Esophagus squamous epithelium (tissue), 4 donors: ENCODE measurements around the gene GRID2.

Source experiments
- POLR2A ChIP-seq, 4 donors: fragments of 450-650 bp; IDR thresholded peaks; one replicate each; pipeline ENCODE4 v1.6.1; 2017; ENCODE audit warnings: antibody characterized with exemption in 4 of 4, mild to moderate bottlenecking in 4 of 4, moderate library complexity in 3 of 4
- TF ChIP-seq, protein P1 (sequence below), 6 experiments: fragments of 450-650 bp in 4 of 6; fragments of 200-600 bp in 2 of 6; sonication (generic) in 2 of 6; IDR thresholded peaks; one replicate each; pipeline ENCODE4 v1.5.1; 2016 to 2019; ENCODE audit warnings: antibody characterized with exemption in 6 of 6, mild to moderate bottlenecking in 4 of 6, moderate library complexity in 4 of 6

DNA sequence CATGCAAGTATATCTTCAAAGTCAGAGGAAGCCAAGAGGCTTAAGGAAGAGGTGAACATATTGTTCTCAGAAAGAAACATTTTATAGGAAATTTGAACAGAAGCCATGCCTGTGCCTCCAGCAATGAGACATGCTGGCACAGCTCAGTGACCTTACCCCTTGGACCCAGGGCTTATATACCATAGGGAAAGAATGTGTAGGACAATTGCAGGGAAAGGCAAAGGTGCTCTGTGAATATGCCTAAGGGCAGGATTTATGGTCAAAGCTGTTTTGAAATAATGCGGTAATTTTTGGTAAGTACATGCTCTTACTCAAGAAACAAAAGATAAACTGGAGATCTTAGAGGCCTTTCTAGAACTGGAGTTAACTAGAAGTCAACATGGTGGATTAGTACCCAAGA, 568.8 kb downstream of the GRID2 start:
- TF ChIP-seq, protein P1, sequence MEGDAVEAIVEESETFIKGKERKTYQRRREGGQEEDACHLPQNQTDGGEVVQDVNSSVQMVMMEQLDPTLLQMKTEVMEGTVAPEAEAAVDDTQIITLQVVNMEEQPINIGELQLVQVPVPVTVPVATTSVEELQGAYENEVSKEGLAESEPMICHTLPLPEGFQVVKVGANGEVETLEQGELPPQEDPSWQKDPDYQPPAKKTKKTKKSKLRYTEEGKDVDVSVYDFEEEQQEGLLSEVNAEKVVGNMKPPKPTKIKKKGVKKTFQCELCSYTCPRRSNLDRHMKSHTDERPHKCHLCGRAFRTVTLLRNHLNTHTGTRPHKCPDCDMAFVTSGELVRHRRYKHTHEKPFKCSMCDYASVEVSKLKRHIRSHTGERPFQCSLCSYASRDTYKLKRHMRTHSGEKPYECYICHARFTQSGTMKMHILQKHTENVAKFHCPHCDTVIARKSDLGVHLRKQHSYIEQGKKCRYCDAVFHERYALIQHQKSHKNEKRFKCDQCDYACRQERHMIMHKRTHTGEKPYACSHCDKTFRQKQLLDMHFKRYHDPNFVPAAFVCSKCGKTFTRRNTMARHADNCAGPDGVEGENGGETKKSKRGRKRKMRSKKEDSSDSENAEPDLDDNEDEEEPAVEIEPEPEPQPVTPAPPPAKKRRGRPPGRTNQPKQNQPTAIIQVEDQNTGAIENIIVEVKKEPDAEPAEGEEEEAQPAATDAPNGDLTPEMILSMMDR (IDR thresholded peaks at IDR 0.05) = no peak
- TF ChIP-seq POLR2A (IDR thresholded peaks at IDR 0.05) = no peak
